ENCODE data around the gene DPEP2. TPM values are rescaled to one million over a fixed set of nuclear protein-coding genes. Genes with fewer than 3 reads are reported as not detected.

The DPEP2 gene
- total RNA-seq, 1 experiment from 2014 or later = not detected

GRCh38 chr16:67957622-67958021 lies 41.7 kb downstream of the DPEP2 start:
- Histone ChIP-seq H3K79me2 (ENCODE audit: insufficient read depth, low read length) (no peaks in the 10 kb centered on the region), H3K9me3 (ENCODE audit: control insufficient read depth in 1 of 2, insufficient read depth in 1 of 2, low read depth in 1 of 2, low read length in 2 of 2) (no peaks in the 10 kb centered on the region), H3K4me2 (ENCODE audit: low read length) (no peak overlapping the region), H3K36me3 (ENCODE audit: control insufficient read depth in 1 of 2, insufficient read depth in 2 of 2, low read length in 2 of 2) (peaks cover 9 to 10% of the 10 kb centered on the region in 2 experiments; a peak in 3 of 4 replicates), H3K27ac (ENCODE audit: low read depth, low read length) (no peak overlapping the region), H3K4me1 (ENCODE audit: control insufficient read depth in 1 of 2, insufficient read depth in 2 of 2, low read length in 2 of 2) (no peaks in the 10 kb centered on the region; a peak in 1 of 4 replicates), H4K20me1 (ENCODE audit: insufficient read depth) (no peaks in the 10 kb centered on the region), H3K4me3 (replicated peaks in 1 of 2; ENCODE audit: low read depth in 1 of 2, low read length in 2 of 2) (no peak overlapping the region), H3K9me2 (ENCODE audit: insufficient read depth) (no peaks in the 10 kb centered on the region), H2AFZ (ENCODE audit: low read depth, low read length, poor library complexity, severe bottlenecking) (no peak overlapping the region), H3K9ac (ENCODE audit: low read length) (no peak overlapping the region), H3K27me3 (ENCODE audit: insufficient read depth, low read length) (no peaks in the 10 kb centered on the region)
- no peak for ATAC-seq
- DNase-seq (ENCODE audit: low read depth, low spot score) = no peak
- no TSS peak for BruUV-seq (replicated peaks)
- intact Hi-C loops (cut with micrococcal nuclease) = no loop called here
- TF ChIP-seq SRF (IDR thresholded peaks at IDR 0.05; ENCODE audit: low read depth) (no peak), JUND (IDR thresholded peaks at IDR 0.05) (no peak), SIN3A (IDR thresholded peaks at IDR 0.05; ENCODE audit: low read depth) (no peak), EGR1 (IDR thresholded peaks at IDR 0.05; ENCODE audit: low read depth) (no peak)
- ChIA-PET POLR2A (no interaction called here), RAD21 (ENCODE audit: low non-redundant PET in 1 of 2, low total read pairs in 2 of 2, uncharacterized antibody in 2 of 2, unreplicated experiment in 2 of 2) (no interaction called here), CTCF (no interaction called here)

- BruUV-seq (replicated peaks) = no TSS peak
- Histone ChIP-seq H4K20me1 (ENCODE audit: insufficient read depth) (no peaks in the 10 kb centered on the region), H3K9ac (ENCODE audit: low read length) (no peak overlapping the region), H3K27ac (ENCODE audit: low read depth, low read length) (no peak overlapping the region), H3K4me3 (replicated peaks in 1 of 2; ENCODE audit: low read depth in 1 of 2, low read length in 2 of 2) (no peak overlapping the region), H3K9me3 (ENCODE audit: control insufficient read depth in 1 of 2, insufficient read depth in 1 of 2, low read depth in 1 of 2, low read length in 2 of 2) (no peaks in the 10 kb centered on the region), H3K36me3 (ENCODE audit: control insufficient read depth in 1 of 2, insufficient read depth in 2 of 2, low read length in 2 of 2) (peaks cover 7 to 8% of the 10 kb centered on the region in 2 experiments; a peak in 3 of 4 replicates), H3K4me2 (ENCODE audit: low read length) (no peak overlapping the region), H3K27me3 (ENCODE audit: insufficient read depth, low read length) (no peaks in the 10 kb centered on the region), H3K79me2 (ENCODE audit: insufficient read depth, low read length) (no peaks in the 10 kb centered on the region), H3K9me2 (ENCODE audit: insufficient read depth) (no peaks in the 10 kb centered on the region), H3K4me1 (ENCODE audit: control insufficient read depth in 1 of 2, insufficient read depth in 2 of 2, low read length in 2 of 2) (no peaks in the 10 kb centered on the region; a peak in 1 of 4 replicates), H2AFZ (ENCODE audit: low read depth, low read length, poor library complexity, severe bottlenecking) (no peak overlapping the region)
- intact Hi-C loops (cut with micrococcal nuclease) = no loop called here
- ATAC-seq (no peak), DNase-seq (ENCODE audit: low read depth, low spot score) (no peak)
- ChIA-PET POLR2A (no interaction called here), RAD21 (ENCODE audit: low non-redundant PET in 1 of 2, low total read pairs in 2 of 2, uncharacterized antibody in 2 of 2, unreplicated experiment in 2 of 2) (no interaction called here), CTCF (no interaction called here)
- TF ChIP-seq ZFX (IDR thresholded peaks at IDR 0.05) (no peak), ATF3 (IDR thresholded peaks at IDR 0.05) (no peak), EGR1 (IDR thresholded peaks at IDR 0.05; ENCODE audit: low read depth) (no peak), SP1 (IDR thresholded peaks at IDR 0.05; ENCODE audit: low read depth) (no peak), YY1 (IDR thresholded peaks at IDR 0.05; ENCODE audit: extremely low read depth, insufficient replicate concordance, low read depth, low read length) (no peak), CEBPB (IDR thresholded peaks at IDR 0.05; ENCODE audit: low read depth) (no peak), ZNF274 (IDR thresholded peaks at IDR 0.05; ENCODE audit: low read depth, low read length) (no peak), FOSL1 (IDR thresholded peaks at IDR 0.05; ENCODE audit: low read depth) (no peak), POLR2AphosphoS5 (IDR thresholded peaks at IDR 0.05; ENCODE audit: low read depth, low read length) (no peak), EZH2 (IDR thresholded peaks at IDR 0.05) (no peak), POLR2A (IDR thresholded peaks at IDR 0.05; ENCODE audit: borderline replicate concordance, extremely low read depth, insufficient read depth, insufficient read length) (no peak), ELF1 (IDR thresholded peaks at IDR 0.05; ENCODE audit: borderline replicate concordance, low read depth) (no peak), ZBTB33 (IDR thresholded peaks at IDR 0.05; ENCODE audit: extremely low read depth, insufficient replicate concordance, low read length) (no peak), SIN3A (IDR thresholded peaks at IDR 0.05; ENCODE audit: low read depth) (no peak), MAX (IDR thresholded peaks at IDR 0.05) (no peak)
Observed at GRCh38 chr16:67954421-67955196, 44.7 kb downstream of the DPEP2 start.
